GM06990 (cell line): ENCODE results near the gene IRF4.

Experiments used
- DNase-seq: peaks from one replicate; pipeline ENCODE4 v3.0.0-alpha.2; 2011; ENCODE audit not compliant: insufficient read length; ENCODE audit errors: extremely low read depth
- H3K27me3 ChIP-seq: replicated peaks from 2 replicates; pipeline ENCODE4 v1.6.0; 2011; ENCODE audit warnings: low read length; ENCODE audit not compliant: control insufficient read depth, insufficient read depth
- H3K36me3 ChIP-seq: 2 replicates; pipeline ENCODE4 v1.5.1; 2011; ENCODE audit warnings: low read length; ENCODE audit not compliant: control insufficient read depth, insufficient read depth
- H3K4me3 ChIP-seq: replicated peaks from 2 replicates; pipeline ENCODE4 v1.5.1; 2011; ENCODE audit warnings: low read depth, mild to moderate bottlenecking, control low read depth, low read length
- CTCF ChIP-seq: IDR thresholded peaks from 2 replicates; pipeline ENCODE4 v1.5.1; 2011; ENCODE audit warnings: low read length, control low read depth, mild to moderate bottlenecking, inconsistent platforms; ENCODE audit not compliant: insufficient read depth, poor library complexity, severe bottlenecking

IRF4 gene

GRCh38 chr6:428047-428603, 36.6 kb downstream of the IRF4 start:
- TF ChIP-seq CTCF = no peak
- H3K36me3 ChIP-seq = no peaks in the 10 kb centered on the region
- no peak overlapping the region for H3K4me3 ChIP-seq
- DNase-seq = no peak
- no peaks in the 10 kb centered on the region for H3K27me3 ChIP-seq

GRCh38 chr6:429515-430121, 38.1 kb downstream of the IRF4 start:
- Histone ChIP-seq H3K4me3 (no peak overlapping the region), H3K36me3 (no peaks in the 10 kb centered on the region), H3K27me3 (no peaks in the 10 kb centered on the region)
- no peak for DNase-seq
- no peak for TF ChIP-seq CTCF

- Histone ChIP-seq H3K36me3 (no peaks in the 10 kb centered on the region), H3K4me3 (no peak overlapping the region), H3K27me3 (no peaks in the 10 kb centered on the region)
- TF ChIP-seq CTCF = no peak
- DNase-seq = no peak
These were observed 40.0 kb downstream of the IRF4 start for GRCh38 chr6:431504-431903.

GRCh38 chr6:431986-432385, 40.4 kb downstream of the IRF4 start:
- H3K4me3 ChIP-seq = no peak overlapping the region
- H3K27me3 ChIP-seq = no peaks in the 10 kb centered on the region
- no peak for TF ChIP-seq CTCF
- no peak for DNase-seq
- no peaks in the 10 kb centered on the region for H3K36me3 ChIP-seq

DNA sequence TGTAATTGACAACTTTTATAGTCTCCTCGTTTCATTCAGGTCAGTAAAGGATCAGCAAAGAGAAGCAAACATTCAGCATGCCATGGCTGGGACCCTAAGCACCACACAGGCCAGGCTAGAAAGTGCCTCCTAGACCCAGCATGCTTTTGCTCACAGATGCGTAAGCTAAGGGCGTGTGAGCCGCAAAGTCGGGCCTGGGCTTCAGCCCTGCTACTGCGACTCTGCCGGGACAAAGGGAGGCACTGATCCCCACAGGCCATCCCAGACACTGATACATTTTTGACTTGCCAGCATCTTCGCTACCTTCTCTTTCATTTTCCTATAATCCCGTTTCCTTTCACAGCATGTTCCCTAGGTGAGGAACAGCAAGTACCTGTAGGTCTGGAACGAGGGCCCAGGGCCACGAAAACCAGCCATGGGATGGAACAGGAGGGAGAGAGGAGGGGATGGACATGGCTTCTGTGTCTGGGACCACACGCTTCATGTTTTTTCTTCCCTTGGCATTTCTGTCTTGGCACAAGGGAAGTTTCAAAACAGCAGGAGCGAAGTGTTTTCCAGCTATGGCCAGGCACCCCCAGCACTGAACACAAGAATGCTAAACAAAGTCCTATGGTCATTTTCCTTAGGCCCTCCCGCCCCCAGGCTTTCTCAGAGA, 42.6 kb downstream of the IRF4 start:
- no peak for TF ChIP-seq CTCF
- no peak for DNase-seq
- Histone ChIP-seq H3K4me3 (no peak overlapping the region), H3K36me3 (no peaks in the 10 kb centered on the region), H3K27me3 (no peaks in the 10 kb centered on the region)
